Activated T-cell treated with anti-CD3 and anti-CD28 coated beads, Interleukin-2, amount 50 U/mL, for 72 hours (primary cell): ENCODE measurements around the gene PAX5. TPM values are rescaled to one million over a fixed set of nuclear protein-coding genes. Genes with fewer than 3 reads are reported as not detected.

Source experiments
- ATAC-seq, 2 donors: fragments of 150-1000 bp; cut with Tn5 transposase; replicated peaks in 1 of 2; 2 replicates each; pipeline ENCODE4 v1.10.0; 2021; ENCODE audit warnings: moderate library complexity in 2 of 2, mild to moderate bottlenecking in 1 of 2
- DNase-seq, 2 donors: peaks; one replicate each; pipeline ENCODE4 v3.0.0; 2021 to 2022; ENCODE audit warnings: mixed read lengths in 1 of 2
- H3K27ac Mint-ChIP-seq: one replicate; pipeline ENCODE4 v1.8.0; 2022; ENCODE audit warnings: mild to moderate bottlenecking, moderate library complexity, mixed read lengths
- H3K27me3 Mint-ChIP-seq: one replicate; pipeline ENCODE4 v1.8.0; 2022; ENCODE audit warnings: low read depth, mixed read lengths
- H3K36me3 Mint-ChIP-seq, 2 donors: one replicate each; pipeline ENCODE4 v1.8.0; 2022; ENCODE audit warnings: mixed read lengths in 2 of 2, mild to moderate bottlenecking in 1 of 2; ENCODE audit not compliant: insufficient read depth in 2 of 2
- H3K4me1 Mint-ChIP-seq: one replicate; pipeline ENCODE4 v1.8.0; 2022; ENCODE audit warnings: low read depth, mixed read lengths
- H3K4me3 Mint-ChIP-seq, 2 donors: one replicate each; pipeline ENCODE4 v1.8.0; 2022; ENCODE audit warnings: mild to moderate bottlenecking in 2 of 2, mixed read lengths in 2 of 2, moderate library complexity in 2 of 2
- H3K9me3 Mint-ChIP-seq, 2 donors: one replicate each; pipeline ENCODE4 v1.8.0; 2022; ENCODE audit warnings: mixed read lengths in 2 of 2
- total RNA-seq, 2 donors: library from RNA; stranded (reverse); gene quantifications; one replicate each; pipeline ENCODE4 v1.2.3, GENCODE V29; 2022

Gene PAX5
- total RNA-seq, 2 donors from 2014 or later, result 2.2 TPM

- Mint-ChIP-seq H3K4me3 (no peak overlapping the region), H3K9me3 (no peaks in the 10 kb centered on the region), H3K4me1 (peaks cover 6% of the 10 kb centered on the region), H3K27ac (no peak overlapping the region), H3K36me3 (no peaks in the 10 kb centered on the region), H3K27me3 (peaks cover 42% of the 10 kb centered on the region)
- DNase-seq (no peak), ATAC-seq (no peak)
These were observed 219.0 kb downstream of the PAX5 start for GRCh38 chr9:36815023-36815422.

GRCh38 chr9:36813154-36813553 is 220.9 kb downstream of the PAX5 start:
- Mint-ChIP-seq H3K9me3 (no peaks in the 10 kb centered on the region), H3K4me3 (no peak overlapping the region), H3K36me3 (no peaks in the 10 kb centered on the region), H3K4me1 (no peaks in the 10 kb centered on the region), H3K27ac (no peak overlapping the region), H3K27me3 (peaks cover 26% of the 10 kb centered on the region)
- ATAC-seq, result no peak
- DNase-seq, result no peak

GRCh38 chr9:36812556-36812955 is 221.5 kb downstream of the PAX5 start:
- Mint-ChIP-seq H3K27me3 (peaks cover 22% of the 10 kb centered on the region), H3K9me3 (no peaks in the 10 kb centered on the region), H3K36me3 (no peaks in the 10 kb centered on the region), H3K4me1 (no peaks in the 10 kb centered on the region), H3K4me3 (no peak overlapping the region), H3K27ac (no peak overlapping the region)
- DNase-seq (no peak), ATAC-seq (no peak)

- Mint-ChIP-seq H3K9me3 (no peaks in the 10 kb centered on the region), H3K27ac (no peak overlapping the region), H3K27me3 (no peaks in the 10 kb centered on the region), H3K4me1 (no peaks in the 10 kb centered on the region), H3K36me3 (no peaks in the 10 kb centered on the region), H3K4me3 (no peak overlapping the region)
- DNase-seq, result no peak
- ATAC-seq, result no peak
These were observed 225.8 kb downstream of the PAX5 start for GRCh38 chr9:36808251-36808650.

- no peaks in the 10 kb centered on the region for H3K36me3 Mint-ChIP-seq
- DNase-seq (no peak), ATAC-seq (no peak)
- peaks cover 21% of the 10 kb centered on the region for H3K27me3 Mint-ChIP-seq
- peaks cover 0 to 2% of the 10 kb centered on the region in 2 donors for H3K9me3 Mint-ChIP-seq
- no peak overlapping the region for H3K4me3 Mint-ChIP-seq
- no peaks in the 10 kb centered on the region for H3K4me1 Mint-ChIP-seq
- no peak overlapping the region for H3K27ac Mint-ChIP-seq
These were observed 230.1 kb downstream of the PAX5 start for GRCh38 chr9:36803961-36804360.

GRCh38 chr9:36802201-36802920 is 231.7 kb downstream of the PAX5 start:
- Mint-ChIP-seq H3K4me1 (no peaks in the 10 kb centered on the region), H3K27me3 (peaks cover 21% of the 10 kb centered on the region), H3K9me3 (peaks cover 0 to 2% of the 10 kb centered on the region in 2 donors), H3K36me3 (no peaks in the 10 kb centered on the region), H3K4me3 (no peak overlapping the region), H3K27ac (no peak overlapping the region)
- ATAC-seq (no peak), DNase-seq (no peak)

- DNase-seq (no peak), ATAC-seq (no peak)
- peaks cover 0 to 2% of the 10 kb centered on the region in 2 donors for H3K9me3 Mint-ChIP-seq
- H3K36me3 Mint-ChIP-seq, result no peaks in the 10 kb centered on the region
- H3K4me1 Mint-ChIP-seq, result no peaks in the 10 kb centered on the region
- no peak overlapping the region for H3K27ac Mint-ChIP-seq
- no peak overlapping the region for H3K4me3 Mint-ChIP-seq
- peaks cover 21% of the 10 kb centered on the region for H3K27me3 Mint-ChIP-seq
These were observed 233.6 kb downstream of the PAX5 start for GRCh38 chr9:36800455-36800854.

- DNase-seq (no peak), ATAC-seq (no peak)
- H3K4me1 Mint-ChIP-seq, result no peaks in the 10 kb centered on the region
- no peak overlapping the region for H3K4me3 Mint-ChIP-seq
- H3K27ac Mint-ChIP-seq, result no peak overlapping the region
- no peaks in the 10 kb centered on the region for H3K36me3 Mint-ChIP-seq
- peaks cover 2% of the 10 kb centered on the region in 2 donors for H3K9me3 Mint-ChIP-seq
- H3K27me3 Mint-ChIP-seq, result peaks cover 21% of the 10 kb centered on the region
These were observed 235.6 kb downstream of the PAX5 start for GRCh38 chr9:36798350-36799065.

- peaks cover 4% of the 10 kb centered on the region in 2 donors for H3K36me3 Mint-ChIP-seq
- H3K9me3 Mint-ChIP-seq, result peaks cover 5 to 6% of the 10 kb centered on the region in 2 donors
- no peak overlapping the region for H3K27ac Mint-ChIP-seq
- peaks cover 16% of the 10 kb centered on the region for H3K27me3 Mint-ChIP-seq
- H3K4me1 Mint-ChIP-seq, result no peaks in the 10 kb centered on the region
- H3K4me3 Mint-ChIP-seq, result no peak overlapping the region
- ATAC-seq (no peak), DNase-seq (no peak)
These were observed 236.4 kb downstream of the PAX5 start for GRCh38 chr9:36797471-36798220.

- no peaks in the 10 kb centered on the region for H3K4me1 Mint-ChIP-seq
- H3K27me3 Mint-ChIP-seq, result peaks cover 8% of the 10 kb centered on the region
- H3K27ac Mint-ChIP-seq, result no peak overlapping the region
- peaks cover 8% of the 10 kb centered on the region in 2 donors for H3K9me3 Mint-ChIP-seq
- H3K36me3 Mint-ChIP-seq, result peaks cover 4 to 5% of the 10 kb centered on the region in 2 donors
- DNase-seq (no peak), ATAC-seq (no peak)
- H3K4me3 Mint-ChIP-seq, result no peak overlapping the region
These were observed 237.2 kb downstream of the PAX5 start for GRCh38 chr9:36796671-36797419.

- H3K27me3 Mint-ChIP-seq, result no peaks in the 10 kb centered on the region
- H3K27ac Mint-ChIP-seq, result no peak overlapping the region
- peaks cover 4 to 5% of the 10 kb centered on the region in 2 donors for H3K36me3 Mint-ChIP-seq
- DNase-seq (no peak), ATAC-seq (no peak)
- H3K4me1 Mint-ChIP-seq, result no peaks in the 10 kb centered on the region
- no peak overlapping the region for H3K4me3 Mint-ChIP-seq
- H3K9me3 Mint-ChIP-seq, result peaks cover 6 to 8% of the 10 kb centered on the region in 2 donors
These were observed 239.6 kb downstream of the PAX5 start for GRCh38 chr9:36794461-36794860.

GRCh38 chr9:36793277-36793676 is 240.8 kb downstream of the PAX5 start:
- no peaks in the 10 kb centered on the region for H3K27me3 Mint-ChIP-seq
- H3K36me3 Mint-ChIP-seq, result peaks cover 4 to 5% of the 10 kb centered on the region in 2 donors
- peaks cover 6 to 8% of the 10 kb centered on the region in 2 donors for H3K9me3 Mint-ChIP-seq
- H3K27ac Mint-ChIP-seq, result no peak overlapping the region
- H3K4me1 Mint-ChIP-seq, result no peaks in the 10 kb centered on the region
- ATAC-seq, result no peak
- no peak overlapping the region for H3K4me3 Mint-ChIP-seq
- no peak for DNase-seq
